KOPT-K1 (cell line): ENCODE results near the gene TBC1D7.

Experiments
- H3K27ac ChIP-seq: fragments of 200-600 bp; sonication (generic); 2 replicates; pipeline ENCODE4 v1.5.1; 2016; ENCODE audit warnings: antibody characterized with exemption, mild to moderate bottlenecking, low read depth, low read length; ENCODE audit not compliant: poor library complexity, severe bottlenecking
- H3K36me3 ChIP-seq: fragments of 200-600 bp; sonication (generic); 2 replicates; pipeline ENCODE4 v1.5.1; 2017; ENCODE audit warnings: antibody characterized with exemption, mild to moderate bottlenecking, low read length, moderate library complexity; ENCODE audit not compliant: insufficient read depth
- H3K9me3 ChIP-seq: fragments of 200-600 bp; sonication (generic); 2 replicates; pipeline ENCODE4 v1.5.1; 2017; ENCODE audit warnings: antibody characterized with exemption, low read length, mild to moderate bottlenecking; ENCODE audit not compliant: insufficient read depth, poor library complexity, severe bottlenecking

The TBC1D7 gene

GRCh38 chr6:13296536-13296997 lies 31.8 kb downstream of the TBC1D7 start:
- peaks cover 65% of the 10 kb centered on the region for H3K36me3 ChIP-seq
- H3K27ac ChIP-seq = no peak overlapping the region
- no peaks in the 10 kb centered on the region for H3K9me3 ChIP-seq

GRCh38 chr6:13295576-13295975 lies 32.8 kb downstream of the TBC1D7 start:
- Histone ChIP-seq H3K36me3 (peaks cover 59% of the 10 kb centered on the region), H3K27ac (no peak overlapping the region), H3K9me3 (no peaks in the 10 kb centered on the region)

GRCh38 chr6:13294499-13295069 lies 33.8 kb downstream of the TBC1D7 start:
- H3K36me3 ChIP-seq = peaks cover 49% of the 10 kb centered on the region
- H3K27ac ChIP-seq = no peak overlapping the region

GRCh38 chr6:13292774-13293173 lies 35.6 kb downstream of the TBC1D7 start:
- no peak overlapping the region for H3K27ac ChIP-seq
- H3K9me3 ChIP-seq = peaks cover 10% of the 10 kb centered on the region
- H3K36me3 ChIP-seq = peaks cover 45% of the 10 kb centered on the region

More at GRCh38 chr6:13294499-13295069, 33.8 kb downstream of the TBC1D7 start:
- H3K9me3 ChIP-seq = no peaks in the 10 kb centered on the region

DNA sequence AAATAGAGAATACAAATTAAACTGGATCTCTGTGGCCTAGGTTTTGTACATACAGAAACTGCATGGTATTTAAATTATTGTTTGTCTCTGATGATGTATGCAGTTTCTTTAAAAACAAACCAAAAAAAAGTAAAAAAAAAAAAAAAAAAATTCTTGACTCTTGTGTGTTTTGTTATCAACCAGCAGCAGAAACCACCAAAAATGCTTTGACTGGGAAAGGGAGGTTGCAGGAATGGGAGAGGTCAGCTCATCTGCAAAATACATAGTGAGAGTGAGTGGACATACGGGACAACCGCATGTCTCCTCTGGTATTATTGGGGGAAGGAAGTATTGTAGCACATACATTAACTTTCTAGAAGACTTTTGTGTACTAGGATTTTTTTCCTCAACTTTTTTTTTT lies 38.0 kb downstream of the TBC1D7 start:
- Histone ChIP-seq H3K27ac (no peak overlapping the region), H3K9me3 (peaks cover 22% of the 10 kb centered on the region), H3K36me3 (peaks cover 34% of the 10 kb centered on the region)

DNA sequence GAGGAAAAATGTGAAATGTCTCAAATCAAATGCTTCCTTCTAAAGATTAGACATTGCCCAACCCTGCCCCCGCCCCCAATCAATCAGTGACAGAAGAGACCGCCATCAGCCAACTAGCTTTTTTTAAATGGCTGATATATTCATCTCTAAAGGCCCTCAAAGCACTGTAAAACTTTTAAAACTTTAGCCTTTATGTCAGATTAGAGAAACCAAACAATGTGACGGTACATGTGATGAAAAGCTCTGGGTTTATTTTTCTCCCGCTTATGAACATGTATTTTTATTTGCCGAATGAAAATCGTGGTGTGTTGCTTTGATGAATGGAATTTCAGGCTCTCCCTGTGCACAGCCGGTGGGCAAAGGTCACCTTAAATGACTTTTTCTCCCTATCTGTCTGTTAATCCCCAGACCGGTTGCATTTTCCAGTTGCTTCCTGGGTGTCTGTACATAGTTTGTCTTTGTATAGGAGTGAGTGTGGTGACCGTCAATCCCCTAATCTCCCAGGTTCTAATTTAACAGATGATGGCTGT lies 38.5 kb downstream of the TBC1D7 start:
- H3K27ac ChIP-seq = no peak overlapping the region
- H3K36me3 ChIP-seq = peaks cover 29% of the 10 kb centered on the region
- peaks cover 22% of the 10 kb centered on the region for H3K9me3 ChIP-seq

DNA sequence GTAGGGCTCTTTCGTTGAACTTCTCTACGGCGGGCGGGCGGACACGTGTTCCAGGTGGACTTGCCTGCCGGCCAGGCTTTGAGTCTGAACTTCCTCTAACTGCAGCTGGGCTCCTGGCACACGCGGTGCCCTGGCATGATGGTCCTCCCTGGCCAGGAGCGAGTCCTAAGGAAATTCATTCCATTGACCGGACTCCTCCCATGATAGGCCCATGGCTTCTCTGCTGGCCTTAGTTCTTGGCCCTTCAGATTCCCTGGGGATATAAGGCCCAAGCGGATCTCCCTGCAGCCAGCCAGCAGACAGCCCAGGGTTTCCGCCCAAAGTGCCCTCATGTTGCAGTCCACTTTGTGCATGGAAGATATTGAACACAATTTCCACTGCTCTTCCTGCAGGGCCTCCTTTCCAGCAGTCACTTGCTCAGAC lies 39.4 kb downstream of the TBC1D7 start:
- peaks cover 20% of the 10 kb centered on the region for H3K36me3 ChIP-seq
- peaks cover 22% of the 10 kb centered on the region for H3K9me3 ChIP-seq
- H3K27ac ChIP-seq = no peak overlapping the region

DNA sequence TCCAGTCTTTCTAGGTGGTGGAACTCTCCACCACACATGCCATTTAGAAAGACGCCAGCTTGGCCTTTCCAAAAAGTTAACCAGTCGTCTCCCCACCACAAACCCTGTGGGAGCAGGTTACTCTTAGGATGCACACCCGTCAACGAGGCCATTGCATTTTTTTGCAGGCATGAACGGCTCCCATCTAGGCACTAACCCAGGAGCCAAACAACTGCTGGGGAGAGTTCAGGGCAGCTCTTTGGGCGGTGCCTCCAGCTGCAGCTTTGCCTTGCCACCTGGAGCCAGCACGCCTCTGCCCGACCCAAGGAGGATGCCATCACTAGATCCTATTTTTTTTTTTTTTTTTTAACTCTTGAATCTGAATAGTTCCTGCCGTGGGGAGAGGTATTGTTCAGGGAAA lies 39.9 kb downstream of the TBC1D7 start:
- Histone ChIP-seq H3K9me3 (peaks cover 22% of the 10 kb centered on the region), H3K27ac (no peak overlapping the region), H3K36me3 (peaks cover 17% of the 10 kb centered on the region)

DNA sequence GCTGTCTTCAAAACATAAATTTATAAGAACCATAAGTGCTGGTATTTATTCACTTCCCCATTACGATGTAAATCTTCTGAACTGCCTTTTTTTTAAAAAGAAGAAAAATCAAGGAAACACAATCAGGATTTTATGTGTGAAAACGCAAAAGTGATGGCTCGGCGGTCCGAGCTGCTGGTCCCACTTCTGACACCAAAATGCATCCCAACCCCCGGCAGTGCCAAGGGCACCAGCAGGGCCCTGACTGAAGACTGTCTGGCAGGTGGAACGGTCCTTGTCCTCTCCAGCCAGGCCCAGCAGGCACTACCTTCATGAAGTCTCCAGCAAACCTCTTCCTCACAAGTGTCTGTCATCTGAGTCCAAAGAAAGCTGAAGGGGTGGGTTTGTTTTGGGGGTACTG lies 41.2 kb downstream of the TBC1D7 start:
- H3K9me3 ChIP-seq = peaks cover 22% of the 10 kb centered on the region
- peaks cover 7% of the 10 kb centered on the region; the same call in 1 of the 2 replicates for H3K36me3 ChIP-seq
- H3K27ac ChIP-seq = no peak overlapping the region

GRCh38 chr6:13286181-13286580 lies 42.2 kb downstream of the TBC1D7 start:
- Histone ChIP-seq H3K36me3 (0 out of 2 replicates have a peak, but pooled peaks cover 5% of the 10 kb centered on the region), H3K9me3 (peaks cover 22% of the 10 kb centered on the region), H3K27ac (no peak overlapping the region)

DNA sequence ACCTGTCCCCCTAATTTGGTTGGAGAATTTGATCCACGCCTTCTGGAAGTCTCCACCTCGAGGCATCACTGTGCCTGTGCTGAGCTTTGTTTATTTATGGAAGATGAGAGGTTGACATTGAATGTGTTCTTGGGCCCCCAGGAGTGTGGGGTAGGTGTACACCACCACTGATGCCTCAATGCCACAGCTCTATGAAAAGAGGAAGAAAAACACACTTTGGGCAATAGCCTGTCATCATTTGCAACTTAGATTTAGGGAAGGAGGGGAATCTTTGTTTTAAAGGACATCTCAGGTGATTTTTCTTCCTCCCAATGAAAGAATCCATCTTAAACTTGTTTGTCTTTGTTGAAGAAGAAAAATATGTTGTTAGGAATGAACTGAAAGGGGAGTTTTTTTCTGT lies 42.6 kb downstream of the TBC1D7 start:
- Histone ChIP-seq H3K36me3 (0 out of 2 replicates have a peak, but pooled peaks cover 5% of the 10 kb centered on the region), H3K9me3 (peaks cover 22% of the 10 kb centered on the region), H3K27ac (no peak overlapping the region)

DNA sequence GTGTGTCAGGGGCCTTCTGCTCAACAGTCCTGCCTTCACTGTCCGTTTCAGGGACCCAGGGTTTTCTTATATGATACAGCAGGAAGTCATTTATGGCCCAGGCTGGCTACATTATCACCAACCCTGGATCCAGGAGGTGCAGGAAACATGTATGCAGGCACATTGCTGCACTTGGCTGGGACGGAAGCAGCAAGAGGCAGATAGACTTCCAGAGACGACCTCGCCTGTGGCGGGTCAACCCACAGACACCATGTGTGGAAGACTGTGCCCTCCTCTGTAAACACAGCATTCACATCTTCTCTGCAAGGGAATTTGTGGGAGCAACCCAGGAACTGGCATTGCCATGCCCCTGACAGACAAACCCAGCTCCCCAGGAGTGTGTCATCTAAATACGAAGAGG lies 43.7 kb downstream of the TBC1D7 start:
- H3K27ac ChIP-seq = no peak overlapping the region
- H3K36me3 ChIP-seq = 0 out of 2 replicates have a peak, but pooled peaks cover 5% of the 10 kb centered on the region
- peaks cover 22% of the 10 kb centered on the region for H3K9me3 ChIP-seq

DNA sequence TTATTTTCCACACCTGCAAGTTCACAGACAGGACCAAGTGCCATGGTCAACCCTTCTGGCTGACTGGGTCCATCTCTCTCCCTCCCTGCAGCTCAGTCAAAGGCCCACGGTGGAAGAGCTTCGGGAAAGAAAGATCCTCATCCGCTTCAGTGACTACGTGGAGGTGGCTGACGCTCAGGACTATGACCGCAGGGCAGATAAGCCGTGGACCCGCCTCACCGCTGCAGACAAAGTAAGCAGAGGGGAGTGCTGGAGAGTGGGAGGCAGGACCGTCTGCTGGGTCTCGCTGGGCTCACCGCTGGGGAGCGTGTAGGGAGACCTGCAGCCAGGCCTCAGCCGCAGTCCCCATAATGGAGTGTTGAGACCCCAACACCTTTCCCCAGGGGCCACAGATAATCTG lies 45.0 kb downstream of the TBC1D7 start:
- no peaks in the 10 kb centered on the region for H3K36me3 ChIP-seq
- peaks cover 14% of the 10 kb centered on the region for H3K9me3 ChIP-seq
- H3K27ac ChIP-seq = no peak overlapping the region

- Histone ChIP-seq H3K36me3 (no peaks in the 10 kb centered on the region), H3K27ac (no peak overlapping the region), H3K9me3 (peaks cover 10% of the 10 kb centered on the region)
Observed at GRCh38 chr6:13282393-13283069, 45.8 kb downstream of the TBC1D7 start.

DNA sequence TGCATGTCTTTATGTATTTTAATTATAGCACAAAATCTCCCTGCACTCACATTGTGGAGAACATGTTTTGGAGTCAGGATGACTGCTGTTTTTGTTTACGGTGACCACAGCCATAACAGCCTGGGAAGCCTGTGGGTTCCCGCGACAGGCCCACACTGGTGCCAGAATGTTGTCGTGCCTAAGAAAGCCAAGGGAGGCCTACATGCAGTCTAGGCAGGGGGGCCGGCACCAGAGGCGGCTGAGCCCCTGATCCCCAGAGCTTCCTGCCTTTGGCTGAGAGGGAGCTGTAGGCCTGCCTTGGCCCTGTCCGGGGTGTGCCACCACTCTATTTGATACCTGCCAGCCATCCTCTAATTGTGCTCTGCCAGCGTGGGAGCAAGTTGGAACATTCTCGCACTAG lies 46.7 kb downstream of the TBC1D7 start:
- Histone ChIP-seq H3K9me3 (peaks cover 2% of the 10 kb centered on the region), H3K27ac (no peak overlapping the region), H3K36me3 (no peaks in the 10 kb centered on the region)

- Histone ChIP-seq H3K27ac (no peak overlapping the region), H3K36me3 (no peaks in the 10 kb centered on the region), H3K9me3 (no peaks in the 10 kb centered on the region)
Observed at GRCh38 chr6:13280254-13280653, 48.1 kb downstream of the TBC1D7 start.
